C4-2B (cell line): ENCODE data around the gene TOP2B.

Experiments used
- ZFX ChIP-seq: fragments of 450-650 bp; IDR thresholded peaks from 2 replicates; pipeline ENCODE4 v1.6.1; 2017
- TF ChIP-seq, protein P1 (sequence below): fragments of 450-650 bp; conservative IDR thresholded peaks from 2 replicates; pipeline ENCODE4 v1.5.1; 2017; ENCODE audit warnings: mild to moderate bottlenecking

DNA sequence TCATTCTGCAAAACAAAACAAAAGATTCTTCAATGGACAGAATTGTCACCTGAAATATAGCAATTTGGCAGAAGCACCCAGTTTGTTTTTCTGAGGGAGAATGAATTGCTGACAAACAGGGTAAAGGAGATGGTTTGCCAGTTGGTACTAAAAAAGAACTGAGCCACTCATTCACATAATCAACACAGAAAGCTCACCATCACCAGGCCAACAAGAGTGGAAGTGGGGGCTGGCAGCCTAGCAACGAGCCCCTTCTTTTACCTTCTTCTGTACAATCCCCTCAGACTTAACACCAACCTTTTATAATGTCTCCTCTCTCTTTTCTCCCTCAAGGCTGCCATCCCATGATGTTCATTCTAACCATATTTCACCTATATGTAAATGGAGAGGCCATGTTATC is 5.9 kb downstream of the TOP2B start:
- TF ChIP-seq, protein P1, sequence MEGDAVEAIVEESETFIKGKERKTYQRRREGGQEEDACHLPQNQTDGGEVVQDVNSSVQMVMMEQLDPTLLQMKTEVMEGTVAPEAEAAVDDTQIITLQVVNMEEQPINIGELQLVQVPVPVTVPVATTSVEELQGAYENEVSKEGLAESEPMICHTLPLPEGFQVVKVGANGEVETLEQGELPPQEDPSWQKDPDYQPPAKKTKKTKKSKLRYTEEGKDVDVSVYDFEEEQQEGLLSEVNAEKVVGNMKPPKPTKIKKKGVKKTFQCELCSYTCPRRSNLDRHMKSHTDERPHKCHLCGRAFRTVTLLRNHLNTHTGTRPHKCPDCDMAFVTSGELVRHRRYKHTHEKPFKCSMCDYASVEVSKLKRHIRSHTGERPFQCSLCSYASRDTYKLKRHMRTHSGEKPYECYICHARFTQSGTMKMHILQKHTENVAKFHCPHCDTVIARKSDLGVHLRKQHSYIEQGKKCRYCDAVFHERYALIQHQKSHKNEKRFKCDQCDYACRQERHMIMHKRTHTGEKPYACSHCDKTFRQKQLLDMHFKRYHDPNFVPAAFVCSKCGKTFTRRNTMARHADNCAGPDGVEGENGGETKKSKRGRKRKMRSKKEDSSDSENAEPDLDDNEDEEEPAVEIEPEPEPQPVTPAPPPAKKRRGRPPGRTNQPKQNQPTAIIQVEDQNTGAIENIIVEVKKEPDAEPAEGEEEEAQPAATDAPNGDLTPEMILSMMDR, result no peak
- no peak for TF ChIP-seq ZFX
